SIG-M5 treated with dmso at 0.1 percent for 504 hours (cell line): ENCODE results near the gene CHM.

Experiments used
- DNase-seq: peaks from one replicate; lab custom pipeline; 2025; ENCODE audit not compliant: unreplicated experiment; lab: John Stamatoyannopoulos, UW

The CHM gene

DNA sequence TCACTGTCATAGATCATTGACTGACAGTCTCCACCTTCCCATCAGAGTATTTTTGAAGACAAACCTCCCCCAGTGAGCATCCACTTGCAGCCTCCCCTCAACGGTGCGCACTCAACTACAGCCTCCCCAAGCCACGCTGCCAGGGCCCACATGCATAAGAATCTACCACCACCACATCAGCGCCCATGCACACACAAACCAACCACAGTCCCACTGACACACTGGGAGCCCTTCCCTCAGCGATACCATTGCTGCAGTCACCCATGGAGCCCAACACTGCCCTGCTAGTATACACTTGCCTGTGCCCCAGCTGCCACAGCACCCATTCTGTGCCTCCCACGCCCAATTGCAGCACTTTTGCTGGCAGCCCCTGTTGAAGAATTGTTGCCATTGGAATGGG, 132.9 kb downstream of the CHM start:
- no peak for DNase-seq

DNA sequence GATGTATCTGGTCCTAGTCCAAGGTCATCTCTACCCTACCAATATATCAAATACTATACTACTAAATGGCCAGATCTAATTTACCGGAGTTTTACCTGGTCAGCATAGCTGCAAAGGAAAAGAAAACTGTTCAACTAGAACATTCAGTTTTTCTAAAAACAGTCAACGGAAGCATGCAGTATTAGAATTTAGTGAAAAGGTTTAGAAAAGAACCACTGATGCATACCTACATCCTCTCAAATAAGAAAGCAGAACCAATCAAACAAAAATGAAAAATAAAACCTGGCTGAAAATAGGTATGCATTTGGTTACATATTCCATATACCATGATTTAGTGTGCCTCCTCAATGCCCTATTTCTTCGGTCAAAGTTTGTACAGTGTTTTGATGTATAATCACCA, 140.0 kb downstream of the CHM start:
- no peak for DNase-seq

- DNase-seq: no peak
Measured at GRCh38 chrX:85906399-85906798, 141.0 kb downstream of the CHM start.

DNA sequence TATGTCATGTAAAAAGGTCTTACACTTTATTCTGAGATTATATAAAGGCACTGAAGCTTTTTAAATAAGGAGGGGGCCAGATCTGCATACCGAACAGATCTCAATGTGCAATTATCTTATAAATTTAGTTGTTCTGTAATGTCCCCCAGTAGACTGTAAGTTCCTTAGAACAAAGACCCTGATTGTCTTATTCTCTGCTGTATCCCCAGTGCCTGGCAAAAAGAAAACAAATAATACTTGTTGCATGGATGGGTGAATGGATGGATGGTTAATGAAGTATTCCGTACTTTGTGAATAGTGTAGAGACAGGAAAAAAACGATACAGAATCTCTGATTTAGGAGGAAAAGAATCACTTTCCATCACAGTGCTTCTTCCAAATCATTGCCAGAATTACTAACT, 141.5 kb downstream of the CHM start:
- DNase-seq: no peak

DNA sequence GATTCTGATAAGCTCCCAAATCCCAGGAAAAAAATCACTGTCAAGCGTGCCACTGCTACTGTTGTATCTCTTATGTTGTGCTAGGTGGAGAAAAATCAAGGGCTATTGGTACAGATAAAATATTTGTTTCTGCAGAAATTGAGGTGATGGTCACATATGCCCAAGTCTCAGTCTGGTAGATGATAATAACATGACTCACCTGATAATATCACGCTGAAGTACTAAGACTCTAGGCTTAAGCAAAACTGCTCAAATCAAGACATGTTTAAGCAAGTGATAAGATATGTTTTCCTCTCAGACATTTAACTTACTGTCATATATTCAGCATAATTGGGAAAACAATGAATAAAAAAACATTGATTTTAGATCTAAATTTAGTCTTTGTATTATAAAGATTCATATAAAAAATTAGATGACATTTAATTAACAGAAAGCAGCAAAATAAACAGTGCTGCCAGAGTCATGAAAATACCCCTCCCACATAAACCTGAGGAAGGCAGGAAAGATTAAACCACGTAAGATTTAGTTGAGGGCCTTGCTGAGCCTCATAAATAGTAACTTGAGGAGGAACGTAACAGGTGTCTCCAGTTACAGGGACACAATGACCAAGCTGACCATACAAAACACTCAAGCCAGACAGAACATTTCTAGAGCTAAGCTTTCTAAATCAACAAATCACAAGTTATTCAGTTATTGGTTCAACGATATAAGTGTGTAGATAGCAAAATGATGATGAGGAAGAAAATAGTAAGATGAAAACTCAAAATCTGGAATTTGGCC, 143.5 kb downstream of the CHM start:
- DNase-seq: no peak

DNA sequence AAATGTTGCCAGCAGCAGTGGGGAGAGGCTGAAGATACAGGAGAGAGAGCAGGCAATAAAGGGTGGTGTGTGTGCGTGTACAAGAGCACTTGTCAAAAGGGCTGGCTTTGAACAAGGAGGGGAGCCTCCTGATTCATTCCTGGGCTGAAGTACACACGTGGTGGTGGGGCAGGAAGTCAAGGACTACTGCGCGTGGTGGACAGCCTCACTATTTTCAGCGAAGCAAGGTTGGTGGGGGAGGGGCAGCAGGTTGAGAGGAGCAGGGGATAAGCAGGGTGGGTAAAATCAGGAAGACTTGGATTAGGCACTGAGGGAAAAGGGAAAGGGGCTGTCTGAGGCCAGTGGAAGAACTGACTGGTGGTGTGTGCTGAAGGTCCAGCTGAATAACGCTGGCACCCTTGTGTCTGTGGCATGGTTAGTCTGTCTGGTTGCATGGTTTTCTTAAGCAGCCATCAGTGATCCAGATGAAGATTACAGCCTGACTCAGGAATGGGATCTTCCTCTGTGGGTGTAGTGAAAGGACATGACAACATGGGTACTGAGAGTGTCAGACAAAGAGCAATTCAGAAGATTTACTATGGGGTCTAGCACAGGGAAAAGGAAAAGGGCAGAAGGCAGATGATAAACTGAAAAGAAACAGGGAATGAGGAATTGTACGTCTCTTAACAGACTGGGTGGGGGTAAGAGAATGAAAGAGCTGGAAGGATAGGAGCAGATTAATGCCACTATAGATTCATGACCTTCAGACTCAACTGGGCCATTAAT, 149.8 kb downstream of the CHM start:
- DNase-seq: no peak

DNA sequence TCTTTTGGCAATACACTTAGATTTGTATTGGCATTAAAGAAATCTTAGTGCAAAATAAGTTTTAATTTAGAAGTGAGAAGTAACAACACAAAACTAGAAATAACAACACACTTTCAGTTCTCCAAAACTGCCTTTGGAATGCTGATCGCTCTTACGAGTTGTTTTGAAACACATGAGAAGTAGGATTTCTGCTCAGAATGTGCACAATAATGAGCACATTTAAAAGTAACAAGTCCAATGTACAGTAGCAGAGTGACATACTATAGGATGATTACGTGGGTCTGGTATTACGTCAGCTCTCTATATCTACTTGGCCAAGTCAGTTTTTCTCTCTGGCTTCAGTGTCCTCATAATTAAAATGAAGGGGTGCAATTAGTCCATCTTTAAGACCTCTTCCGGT, 164.8 kb downstream of the CHM start:
- no peak for DNase-seq

GRCh38 chrX:85870585-85870984, 176.8 kb downstream of the CHM start:
- DNase-seq: no peak

DNA sequence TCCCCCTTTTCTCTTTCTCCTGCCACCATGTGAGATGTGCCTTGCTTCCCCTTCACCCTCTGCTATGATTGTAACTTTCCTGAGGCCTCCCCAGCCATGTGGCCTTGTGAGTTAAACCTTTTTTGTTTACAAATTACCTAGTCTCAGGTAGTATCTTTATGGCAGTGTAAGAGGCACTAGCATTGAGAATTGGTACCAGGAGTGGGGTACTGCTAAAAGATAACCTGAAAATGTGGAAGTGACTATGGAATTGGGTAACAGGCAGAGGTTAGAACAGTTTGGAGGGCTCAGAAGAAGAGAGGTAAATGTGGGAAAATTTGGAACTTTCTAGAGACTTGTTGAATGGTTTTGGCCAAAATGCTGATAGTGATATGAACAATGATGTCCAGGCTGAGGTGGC, 182.0 kb downstream of the CHM start:
- DNase-seq: no peak

- DNase-seq: no peak
Measured at GRCh38 chrX:85859426-85859825, 187.9 kb downstream of the CHM start.

DNA sequence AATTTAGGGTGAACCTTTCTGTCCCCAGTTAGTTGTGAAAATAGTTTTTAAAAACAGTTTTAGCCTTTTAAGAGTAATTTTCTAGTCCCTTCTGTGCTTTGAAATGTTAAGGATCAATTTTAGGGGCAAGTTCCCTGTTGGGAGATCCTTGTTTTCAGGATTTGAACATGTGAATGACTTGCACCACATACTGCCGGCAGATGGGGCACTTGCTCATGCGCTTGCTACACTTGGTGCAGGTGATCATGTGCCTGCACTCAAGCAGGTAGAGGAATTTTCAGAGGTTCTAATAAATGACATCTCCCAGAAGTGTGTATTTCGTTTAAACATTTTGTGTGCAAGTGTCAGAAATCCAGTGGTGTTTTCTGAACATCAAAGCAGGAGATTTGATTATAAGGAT, 195.9 kb downstream of the CHM start:
- peak; percentile 7 for DNase-seq

GRCh38 chrX:85836868-85837267, 210.5 kb downstream of the CHM start:
- no peak for DNase-seq

DNA sequence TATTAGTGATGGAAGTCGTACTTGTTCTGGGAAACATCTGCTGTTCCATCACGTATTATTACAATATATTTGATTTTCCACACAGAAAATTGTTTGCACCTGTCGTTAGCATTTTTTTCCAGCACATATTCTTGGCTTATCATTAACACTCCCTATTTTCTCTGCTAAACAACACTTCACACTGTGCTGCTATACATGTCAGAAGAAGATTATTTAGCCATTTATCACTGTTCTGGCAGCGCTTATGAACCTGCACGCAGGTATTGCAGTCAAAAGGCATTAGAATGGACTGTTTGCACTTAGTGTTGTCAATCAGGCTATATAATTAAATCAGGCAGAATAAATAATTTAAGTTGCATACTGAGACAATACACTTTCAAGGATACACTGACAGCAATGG, 218.6 kb downstream of the CHM start:
- DNase-seq: no peak

DNA sequence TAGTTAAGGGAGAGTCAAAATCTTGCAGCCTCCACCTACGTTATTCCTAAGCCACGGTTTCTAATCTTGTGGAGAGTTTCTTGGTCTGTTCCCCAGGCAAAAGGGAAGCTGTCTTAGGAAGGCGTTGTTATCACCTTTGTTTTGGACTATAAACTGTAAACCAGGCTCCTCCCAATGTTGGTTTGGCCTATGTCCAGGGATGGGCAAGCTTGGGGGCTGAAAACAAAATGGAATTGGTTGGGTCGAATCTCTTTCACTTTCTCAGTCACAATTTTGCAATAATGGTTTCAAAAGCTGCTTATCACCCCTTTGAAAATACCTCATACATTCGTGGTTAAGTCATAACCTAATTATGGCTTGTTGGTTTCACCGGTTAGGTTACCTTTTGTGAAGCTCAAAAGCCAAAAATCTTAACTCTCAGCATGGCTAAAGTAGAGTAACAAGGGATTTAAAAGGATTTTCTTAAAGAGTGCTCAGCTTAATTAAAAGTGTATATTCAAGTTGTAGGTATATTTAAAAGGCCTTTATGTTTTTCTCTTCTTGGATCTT, 232.1 kb downstream of the CHM start:
- DNase-seq: no peak
